Activated CD4-positive, CD25-positive, alpha-beta regulatory T cell (primary cell): ENCODE results near the gene NDUFA5.

Source experiments
- DNase-seq, 4 experiments: peaks; one replicate each; lab custom pipeline; 2025; lab: John Stamatoyannopoulos, UW

Gene NDUFA5

DNA sequence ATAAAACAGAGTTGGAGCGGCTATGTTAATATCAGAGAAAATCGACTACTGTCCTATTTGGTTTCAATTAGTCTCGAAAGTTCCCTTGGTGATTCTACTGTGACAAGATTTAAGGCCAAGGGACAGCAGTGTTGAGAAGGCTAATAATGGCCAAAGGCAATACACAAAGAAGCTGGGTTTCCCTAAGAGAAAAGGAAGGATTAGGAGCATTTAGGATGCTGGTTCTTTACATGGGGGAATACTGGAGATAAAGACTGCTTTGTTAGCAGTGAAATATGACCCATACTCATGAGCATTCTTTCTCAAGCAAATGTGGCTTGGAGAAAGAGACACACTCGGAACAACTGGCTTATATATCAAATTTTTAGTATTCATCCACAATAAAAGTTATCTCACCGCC is 55.4 kb downstream of the NDUFA5 start:
- DNase-seq = no peak

DNA sequence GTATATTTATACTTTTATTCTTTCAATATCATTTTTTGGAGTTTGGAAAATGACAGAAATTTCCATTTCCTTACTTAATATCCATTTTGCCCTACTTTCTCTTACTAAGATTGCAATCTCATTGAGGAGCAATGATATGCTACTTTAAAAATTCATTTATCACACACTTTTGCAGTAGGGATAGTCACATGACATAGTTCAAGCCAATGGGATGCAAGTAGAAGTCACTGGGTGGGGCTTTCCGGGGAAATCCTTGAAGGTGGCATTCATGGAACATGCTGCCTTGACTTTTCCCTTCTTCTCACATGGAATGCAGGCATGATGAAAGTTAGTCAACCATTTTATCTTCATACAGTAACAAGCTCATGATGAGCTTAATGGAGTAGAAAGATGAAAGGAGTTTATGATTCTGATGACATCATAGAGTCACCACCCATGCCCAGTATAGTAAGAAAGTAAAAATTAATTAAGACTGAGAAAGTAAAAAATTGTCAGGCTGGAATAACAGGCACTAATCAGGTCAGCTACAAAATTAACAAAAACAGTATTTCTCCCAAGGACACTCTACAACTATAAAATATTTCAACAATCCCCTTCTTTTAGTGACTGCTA is 56.6 kb downstream of the NDUFA5 start:
- no peak for DNase-seq

DNA sequence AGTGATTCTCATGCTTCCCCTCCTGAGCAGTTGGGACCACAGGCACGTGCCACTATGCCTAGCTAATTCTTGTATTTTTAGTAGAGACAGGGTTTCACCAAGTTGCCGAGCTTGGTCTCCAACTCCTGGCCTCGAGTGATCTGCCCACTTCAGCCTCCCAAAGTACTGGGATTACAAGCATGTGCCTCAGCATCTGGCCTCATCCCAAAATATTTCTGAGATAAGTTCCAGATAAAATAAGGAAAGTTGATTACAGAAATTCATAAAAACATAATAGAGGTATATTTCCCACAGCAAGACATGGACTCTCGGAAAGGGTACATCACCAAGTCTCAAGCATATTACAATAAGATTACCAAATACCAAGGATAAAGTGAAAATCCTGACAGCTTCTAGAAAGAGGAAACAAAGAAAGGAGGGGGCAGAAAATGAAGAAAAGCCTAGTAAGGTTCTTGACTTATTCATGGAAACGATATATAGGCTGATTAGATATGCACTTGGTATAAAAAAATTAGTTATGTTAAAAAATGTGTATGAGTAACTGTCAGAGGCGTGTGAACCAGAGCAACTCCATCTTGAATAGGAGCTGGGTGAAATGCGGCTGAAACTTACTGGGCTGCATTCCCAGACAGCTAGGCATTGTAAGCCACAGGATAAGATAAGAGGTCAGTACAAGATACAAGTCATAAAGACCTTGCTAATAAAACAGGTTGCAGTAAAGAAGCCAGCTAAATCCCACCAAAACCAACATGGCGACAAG is 58.2 kb downstream of the NDUFA5 start:
- DNase-seq = no peak

DNA sequence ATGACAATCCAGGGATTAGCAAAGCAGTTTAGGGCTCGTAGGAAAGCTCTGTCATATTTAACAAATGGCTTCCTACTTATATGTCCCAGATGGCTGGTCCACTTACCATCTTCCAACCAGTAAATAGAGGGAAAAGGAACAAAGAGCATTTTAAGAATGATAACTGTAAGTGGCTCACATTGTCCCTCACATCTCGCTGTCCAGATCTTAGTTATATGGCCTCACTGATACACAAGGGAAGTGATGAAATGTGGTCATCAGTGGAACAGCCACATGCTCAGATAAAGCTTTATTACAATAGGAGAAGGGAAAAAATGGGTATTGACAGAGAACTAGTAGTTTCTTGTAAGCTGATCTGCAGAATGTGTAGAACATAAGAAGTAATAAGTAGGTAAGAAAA is 59.0 kb downstream of the NDUFA5 start:
- no peak for DNase-seq

DNA sequence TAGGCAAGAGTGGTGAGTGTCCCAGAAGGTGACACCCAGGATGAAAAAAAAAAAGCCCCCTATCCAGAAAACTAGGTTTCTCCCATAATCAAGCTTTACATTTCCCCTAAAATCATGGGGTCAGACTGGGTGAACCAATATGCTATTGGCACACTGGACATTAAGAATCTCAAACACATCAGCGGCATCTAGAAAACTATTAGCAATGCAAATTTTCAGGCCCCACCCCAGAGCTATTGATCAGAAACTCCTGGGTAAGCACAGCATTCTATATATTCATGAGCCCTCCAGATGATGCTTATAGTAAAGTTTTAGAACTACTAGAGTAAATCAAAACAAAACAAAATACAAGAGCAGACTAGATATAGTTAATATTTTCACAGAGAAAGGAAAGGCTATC is 59.6 kb downstream of the NDUFA5 start:
- DNase-seq = no peak

DNA sequence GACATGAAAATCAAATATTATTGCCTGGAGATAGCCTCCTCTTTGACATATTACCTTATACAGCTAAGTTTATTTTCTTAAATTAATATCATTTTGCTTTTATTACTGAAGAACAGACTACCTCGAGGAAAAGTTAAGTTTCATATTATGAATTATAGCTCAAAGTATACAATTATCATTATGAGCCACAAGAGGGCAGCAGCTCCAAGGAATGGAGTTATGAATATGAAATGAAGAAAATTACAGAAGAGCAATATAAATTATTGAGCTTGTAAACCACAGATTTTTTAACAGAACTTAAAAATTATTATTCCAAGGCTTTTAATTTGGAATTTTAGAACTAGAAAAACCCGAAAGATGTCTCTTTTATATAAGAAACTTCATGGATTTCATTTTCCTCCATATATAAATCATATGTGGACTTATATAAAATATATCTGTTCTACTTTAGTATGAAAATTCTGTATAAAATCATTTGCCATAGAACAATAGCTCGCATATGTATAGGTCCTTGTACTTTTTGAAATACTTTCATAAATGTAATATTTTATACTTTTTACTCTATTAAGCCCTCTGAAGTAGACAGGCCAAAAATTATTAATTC is 63.3 kb downstream of the NDUFA5 start:
- DNase-seq = no peak

DNA sequence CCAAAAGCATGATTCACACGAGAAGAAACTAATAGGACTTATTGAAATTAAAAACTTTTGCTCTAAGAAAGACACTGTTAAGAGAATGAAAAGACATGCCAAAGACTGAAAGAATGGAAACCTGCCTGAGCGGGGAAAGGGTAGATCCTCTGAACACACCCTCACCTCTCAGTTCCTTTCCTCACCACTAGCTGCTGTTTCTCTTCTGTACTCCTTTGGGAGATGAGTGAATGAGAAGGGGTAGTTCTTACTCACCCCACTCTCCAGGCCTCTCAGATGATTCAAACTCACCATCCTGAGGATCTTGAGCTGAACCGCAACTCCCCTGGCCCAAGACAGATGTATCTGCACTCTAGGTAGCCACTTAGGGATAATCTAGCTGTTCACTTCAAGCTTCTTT is 65.1 kb downstream of the NDUFA5 start:
- DNase-seq = no peak
